ENCODE data around the gene RPS19. TPM values are rescaled to one million over a fixed set of nuclear protein-coding genes. Genes with fewer than 3 reads are reported as not detected.

The RPS19 gene
- polyA plus RNA-seq, 1 donor (not counting 4 experiments of a cell fraction or from before 2014, with no cell fraction given), result 2,290 TPM

DNA sequence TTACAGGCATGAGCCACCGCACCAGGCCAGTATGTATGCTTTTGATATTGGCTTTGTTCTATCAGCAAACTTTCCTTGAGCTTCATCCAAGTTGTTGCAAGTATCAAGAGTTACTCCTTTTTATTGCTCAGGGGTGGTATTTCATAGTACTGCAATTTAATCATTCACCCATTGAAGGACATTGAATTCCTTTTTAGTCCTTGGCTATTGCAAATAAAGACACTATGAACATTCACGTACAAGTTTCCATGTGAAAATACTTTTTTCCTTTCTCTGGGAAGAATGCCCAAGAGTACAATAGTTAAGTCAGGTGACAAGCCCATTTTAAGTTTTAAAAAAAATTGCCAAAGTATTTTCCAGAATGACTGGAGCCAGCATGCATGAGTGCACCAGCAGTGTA lies 43.3 kb upstream of the RPS19 start:
- dilution Hi-C loops (cut with MboI; ENCODE audit: extremely low pct_ligation_motif_present, low sequenced_read_pairs), result no loop called here
- no peaks in the 10 kb centered on the region for H3K79me2 ChIP-seq (ENCODE audit: control insufficient read depth, insufficient read depth, low read length)
- no peak overlapping the region for H2AFZ ChIP-seq (ENCODE audit: control insufficient read depth, low read length)
- H3K27ac ChIP-seq (ENCODE audit: control insufficient read depth, insufficient read depth, low read length), result no peak overlapping the region
- H3K4me3 ChIP-seq (ENCODE audit: control insufficient read depth in 2 of 3, extremely low read depth in 1 of 3, insufficient read depth in 2 of 3, low read depth in 1 of 3, low read length in 3 of 3), result no peak overlapping the region
- FAIRE-seq (no peak), DNase-seq (ENCODE audit: low read depth, low spot score) (no peak)
- no peaks in the 10 kb centered on the region for H3K27me3 ChIP-seq (ENCODE audit: control insufficient read depth, extremely low read depth, insufficient read depth, low read length)
- H3K9me1 ChIP-seq (ENCODE audit: control insufficient read depth, extremely low read depth, insufficient read depth, low read length), result no peaks in the 10 kb centered on the region
- H3K9ac ChIP-seq (ENCODE audit: control insufficient read depth, extremely low read depth, insufficient read depth, low read length), result no peak overlapping the region
- no peak for TF ChIP-seq EZH2 (IDR thresholded peaks at IDR 0.05; ENCODE audit: low read length)
- TF ChIP-seq, protein P1, sequence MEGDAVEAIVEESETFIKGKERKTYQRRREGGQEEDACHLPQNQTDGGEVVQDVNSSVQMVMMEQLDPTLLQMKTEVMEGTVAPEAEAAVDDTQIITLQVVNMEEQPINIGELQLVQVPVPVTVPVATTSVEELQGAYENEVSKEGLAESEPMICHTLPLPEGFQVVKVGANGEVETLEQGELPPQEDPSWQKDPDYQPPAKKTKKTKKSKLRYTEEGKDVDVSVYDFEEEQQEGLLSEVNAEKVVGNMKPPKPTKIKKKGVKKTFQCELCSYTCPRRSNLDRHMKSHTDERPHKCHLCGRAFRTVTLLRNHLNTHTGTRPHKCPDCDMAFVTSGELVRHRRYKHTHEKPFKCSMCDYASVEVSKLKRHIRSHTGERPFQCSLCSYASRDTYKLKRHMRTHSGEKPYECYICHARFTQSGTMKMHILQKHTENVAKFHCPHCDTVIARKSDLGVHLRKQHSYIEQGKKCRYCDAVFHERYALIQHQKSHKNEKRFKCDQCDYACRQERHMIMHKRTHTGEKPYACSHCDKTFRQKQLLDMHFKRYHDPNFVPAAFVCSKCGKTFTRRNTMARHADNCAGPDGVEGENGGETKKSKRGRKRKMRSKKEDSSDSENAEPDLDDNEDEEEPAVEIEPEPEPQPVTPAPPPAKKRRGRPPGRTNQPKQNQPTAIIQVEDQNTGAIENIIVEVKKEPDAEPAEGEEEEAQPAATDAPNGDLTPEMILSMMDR (optimal IDR thresholded peaks at IDR 0.05 in 1 of 3, IDR thresholded peaks at IDR 0.05 in 1 of 3, conservative IDR thresholded peaks at IDR 0.05 in 1 of 3; ENCODE audit: extremely low read depth in 1 of 3, insufficient read depth in 2 of 3, low read length in 3 of 3), result no peak
- H4K20me1 ChIP-seq (ENCODE audit: control insufficient read depth, extremely low read depth, insufficient read depth, low read length), result no peaks in the 10 kb centered on the region
- H3K36me3 ChIP-seq (ENCODE audit: control insufficient read depth in 2 of 2, extremely low read depth in 1 of 2, insufficient read depth in 2 of 2, low read length in 2 of 2), result no peaks in the 10 kb centered on the region
- no peaks in the 10 kb centered on the region for H3K4me1 ChIP-seq (ENCODE audit: control insufficient read depth, extremely low read depth, insufficient read depth, low read length)
- H3K9me3 ChIP-seq (ENCODE audit: control insufficient read depth, low read depth, low read length), result no peaks in the 10 kb centered on the region
- H3K4me2 ChIP-seq (ENCODE audit: control insufficient read depth, extremely low read depth, insufficient read depth, low read depth, low read length), result no peak overlapping the region

DNA sequence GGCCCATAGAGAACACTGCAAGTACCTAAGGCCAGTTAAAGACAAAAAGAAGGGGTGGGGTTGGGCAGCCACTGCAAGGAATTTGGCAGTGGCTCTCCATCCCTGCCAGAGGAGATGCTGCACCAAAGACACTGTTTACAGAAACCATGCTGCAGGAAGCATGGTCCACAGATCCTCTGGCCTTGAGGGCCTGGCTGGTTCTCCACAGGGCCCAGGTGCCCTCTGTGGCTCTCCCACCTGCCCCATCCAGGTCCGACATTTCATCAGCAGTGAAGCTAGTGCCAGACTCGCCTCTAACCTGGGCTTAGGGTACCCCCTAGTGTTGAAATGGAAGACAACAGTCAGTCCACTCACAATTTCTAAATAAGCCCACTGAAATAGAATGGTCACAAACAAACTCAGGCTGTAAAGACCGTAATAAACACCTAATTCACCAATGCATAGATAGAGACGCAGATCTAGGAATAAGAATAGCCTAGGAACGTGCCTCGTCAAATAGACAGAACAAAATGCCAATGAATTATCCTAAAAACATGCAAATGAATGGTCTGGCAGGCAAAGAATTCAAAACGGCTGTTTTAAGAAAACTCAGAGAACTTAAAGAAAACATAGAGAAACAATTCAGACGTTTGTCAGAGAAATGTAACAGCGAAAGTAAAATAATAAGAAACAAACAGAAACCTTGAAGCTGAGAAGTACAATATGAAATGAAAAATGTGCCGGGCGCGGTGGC lies 38.9 kb upstream of the RPS19 start:
- H3K9ac ChIP-seq (ENCODE audit: control insufficient read depth, extremely low read depth, insufficient read depth, low read length), result no peak overlapping the region
- no peak overlapping the region for H3K27ac ChIP-seq (ENCODE audit: control insufficient read depth, insufficient read depth, low read length)
- no peaks in the 10 kb centered on the region for H3K9me3 ChIP-seq (ENCODE audit: control insufficient read depth, low read depth, low read length)
- H3K27me3 ChIP-seq (ENCODE audit: control insufficient read depth, extremely low read depth, insufficient read depth, low read length), result no peaks in the 10 kb centered on the region
- H3K4me3 ChIP-seq (ENCODE audit: control insufficient read depth in 2 of 3, extremely low read depth in 1 of 3, insufficient read depth in 2 of 3, low read depth in 1 of 3, low read length in 3 of 3), result no peak overlapping the region
- no peaks in the 10 kb centered on the region for H3K9me1 ChIP-seq (ENCODE audit: control insufficient read depth, extremely low read depth, insufficient read depth, low read length)
- DNase-seq (ENCODE audit: low read depth, low spot score) (no peak), FAIRE-seq (no peak)
- no peaks in the 10 kb centered on the region for H3K36me3 ChIP-seq (ENCODE audit: control insufficient read depth in 2 of 2, extremely low read depth in 1 of 2, insufficient read depth in 2 of 2, low read length in 2 of 2)
- no peak overlapping the region for H3K4me2 ChIP-seq (ENCODE audit: control insufficient read depth, extremely low read depth, insufficient read depth, low read depth, low read length)
- no peaks in the 10 kb centered on the region for H4K20me1 ChIP-seq (ENCODE audit: control insufficient read depth, extremely low read depth, insufficient read depth, low read length)
- dilution Hi-C loops (cut with MboI; ENCODE audit: extremely low pct_ligation_motif_present, low sequenced_read_pairs), result no loop called here
- H3K4me1 ChIP-seq (ENCODE audit: control insufficient read depth, extremely low read depth, insufficient read depth, low read length), result no peaks in the 10 kb centered on the region
- TF ChIP-seq EZH2 (IDR thresholded peaks at IDR 0.05; ENCODE audit: low read length), result no peak
- TF ChIP-seq, protein P1 (optimal IDR thresholded peaks at IDR 0.05 in 1 of 3, IDR thresholded peaks at IDR 0.05 in 1 of 3, conservative IDR thresholded peaks at IDR 0.05 in 1 of 3; ENCODE audit: extremely low read depth in 1 of 3, insufficient read depth in 2 of 3, low read length in 3 of 3), result peak; percentile 61 to 75 (median 74)
- no peaks in the 10 kb centered on the region for H3K79me2 ChIP-seq (ENCODE audit: control insufficient read depth, insufficient read depth, low read length)
- no peak overlapping the region for H2AFZ ChIP-seq (ENCODE audit: control insufficient read depth, low read length)

All from keratinocyte (primary cell).